ENCODE data around the gene DDHD1. TPM values are rescaled to one million over a fixed set of nuclear protein-coding genes. Genes with fewer than 3 reads are reported as not detected.
A peak's percentile ranks its signal among the peaks of the same experiment; 100 is the strongest.
"Not testable (repeated sequence)": the region's sequence is repeated elsewhere in the genome, so short reads cannot be mapped to it uniquely, and the experiment has no call there.

DDHD1 gene
- total and polyA plus RNA-seq, 2 experiments from 2014 or later = 10.5 to 15.8 TPM

DNA sequence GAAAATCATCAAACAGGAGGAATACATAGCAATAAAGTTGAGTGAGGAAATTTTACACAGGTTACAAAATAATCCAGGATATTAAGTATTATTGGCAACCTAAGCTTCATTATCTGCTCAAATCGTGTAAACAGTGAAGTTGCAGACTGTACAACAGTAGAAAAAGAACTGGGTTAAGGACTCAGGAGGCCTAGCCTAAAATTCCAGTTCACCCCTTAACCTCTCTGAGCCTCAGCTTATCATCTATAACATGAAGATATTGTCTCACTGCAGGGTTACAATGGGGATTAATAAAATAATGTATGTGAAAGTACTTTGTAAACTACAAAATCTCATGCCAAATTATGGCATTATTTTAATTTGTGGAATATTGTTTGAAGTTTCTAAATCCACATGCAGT lies 26.0 kb downstream of the DDHD1 start:
- H3K9me3 ChIP-seq (ENCODE audit: low read depth) = no peaks in the 10 kb centered on the region
- H3K4me2 ChIP-seq (ENCODE audit: unreplicated experiment) = peak overlapping the region; percentile 85
- no peak for DNase-seq
- H3K4me1 ChIP-seq (ENCODE audit: insufficient read depth) = peaks cover 28% of the 10 kb centered on the region
- no peaks in the 10 kb centered on the region for H3K9me2 ChIP-seq (ENCODE audit: insufficient read depth)
- peaks cover 74% of the 10 kb centered on the region for H3K79me2 ChIP-seq (ENCODE audit: insufficient read depth)
- H3K4me3 ChIP-seq = peak overlapping the region; percentile 66
- TF ChIP-seq EZH2phosphoT487 (IDR thresholded peaks at IDR 0.05; ENCODE audit: insufficient read depth, low read depth) (no peak), EZH2 (IDR thresholded peaks at IDR 0.05; ENCODE audit: insufficient read depth, poor library complexity, severe bottlenecking) (no peak)
- in situ Hi-C loops (cut with MboI) = no loop called here
- no peaks in the 10 kb centered on the region for H3K27me3 ChIP-seq (replicated peaks; ENCODE audit: insufficient read depth)
- peak overlapping the region; percentile 78 for H3K9ac ChIP-seq
- peak overlapping the region; percentile 40 for H3K27ac ChIP-seq
- no peaks in the 10 kb centered on the region for H3K36me3 ChIP-seq (ENCODE audit: low read depth)
- peak overlapping the region; percentile 80 for H2AFZ ChIP-seq
- 0 out of 2 replicates have a peak, but pooled peaks cover 3% of the 10 kb centered on the region for H4K20me1 ChIP-seq (ENCODE audit: insufficient read depth)
- 10 to 13% methylated on average over 1 of the region's 1 CpG for WGBS, 2 experiments (ENCODE audit: low coverage in 1 of 2, low lambda C conversion rate in 2 of 2, missing lambda C conversion rate in 2 of 2)
- H3F3A ChIP-seq (ENCODE audit: insufficient read depth) = 0 out of 2 replicates have a peak, but pooled peaks cover 4% of the 10 kb centered on the region

DNA sequence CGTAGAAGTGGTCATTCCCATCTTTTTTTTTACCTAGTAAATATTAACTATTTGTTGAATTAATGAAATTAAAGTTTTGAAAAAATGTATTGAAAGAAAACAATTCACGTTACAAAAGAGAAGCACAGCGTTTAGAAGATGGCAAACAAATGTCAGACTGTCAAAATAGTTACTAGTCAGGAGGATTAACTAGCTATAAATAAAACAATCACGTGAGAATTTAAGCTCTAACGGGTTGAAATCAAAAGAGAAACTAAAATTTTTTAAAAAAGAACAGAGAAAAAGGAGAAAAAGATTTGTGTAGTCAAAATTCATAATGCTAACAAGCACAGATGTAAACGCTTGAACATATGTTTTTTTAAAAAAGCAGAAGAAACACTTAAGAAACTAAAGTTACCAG lies 26.4 kb downstream of the DDHD1 start:
- 0 out of 2 replicates have a peak, but pooled peaks cover 4% of the 10 kb centered on the region for H3F3A ChIP-seq (ENCODE audit: insufficient read depth)
- H3K79me2 ChIP-seq (ENCODE audit: insufficient read depth) = peaks cover 77% of the 10 kb centered on the region
- peaks cover 28% of the 10 kb centered on the region for H3K4me1 ChIP-seq (ENCODE audit: insufficient read depth)
- H3K9me2 ChIP-seq (ENCODE audit: insufficient read depth) = no peaks in the 10 kb centered on the region
- no peaks in the 10 kb centered on the region for H3K9me3 ChIP-seq (ENCODE audit: low read depth)
- peak overlapping the region; percentile 66 for H3K4me3 ChIP-seq
- no peaks in the 10 kb centered on the region for H3K36me3 ChIP-seq (ENCODE audit: low read depth)
- peak overlapping the region; percentile 40 for H3K27ac ChIP-seq
- H3K4me2 ChIP-seq (ENCODE audit: unreplicated experiment) = peak overlapping the region; percentile 85
- 4 to 6% methylated on average over 6 of the region's 6 CpGs for WGBS, 2 experiments (ENCODE audit: low coverage in 1 of 2, low lambda C conversion rate in 2 of 2, missing lambda C conversion rate in 2 of 2)
- peak overlapping the region; percentile 80 for H2AFZ ChIP-seq
- H3K27me3 ChIP-seq (replicated peaks; ENCODE audit: insufficient read depth) = no peaks in the 10 kb centered on the region
- DNase-seq = peak; percentile 39
- no peak for TF ChIP-seq EZH2phosphoT487 (IDR thresholded peaks at IDR 0.05; ENCODE audit: insufficient read depth, low read depth)
- 0 out of 2 replicates have a peak, but pooled peaks cover 3% of the 10 kb centered on the region for H4K20me1 ChIP-seq (ENCODE audit: insufficient read depth)
- in situ Hi-C loops (cut with MboI) = no loop called here
- peak overlapping the region; percentile 78 for H3K9ac ChIP-seq

DNA sequence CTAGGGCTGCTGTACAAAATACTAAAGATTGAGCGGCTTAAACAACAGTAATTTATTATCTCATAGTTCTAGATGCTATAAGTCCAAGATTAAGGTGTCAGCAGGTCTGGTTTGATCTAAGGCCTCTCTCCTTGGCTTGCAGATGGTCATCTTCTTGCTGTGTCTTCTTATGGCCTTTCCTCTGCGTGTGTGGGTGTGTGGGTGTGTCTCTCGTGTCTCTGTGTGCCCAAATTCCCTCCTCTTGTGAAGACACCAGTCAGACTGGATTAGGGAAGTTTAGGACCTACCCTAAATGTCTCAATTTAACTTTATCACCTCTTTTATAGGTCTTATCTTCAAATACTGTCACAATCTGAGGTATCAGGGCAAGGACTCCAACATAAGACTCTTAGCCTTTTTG lies 28.3 kb downstream of the DDHD1 start:
- Histone ChIP-seq H3K4me1 (ENCODE audit: insufficient read depth) (peaks cover 19% of the 10 kb centered on the region), H3K4me3 (no peak overlapping the region), H2AFZ (no peak overlapping the region), H3K9me2 (ENCODE audit: insufficient read depth) (no peaks in the 10 kb centered on the region), H3K4me2 (ENCODE audit: unreplicated experiment) (no peak overlapping the region), H3K9ac (no peak overlapping the region), H3K36me3 (ENCODE audit: low read depth) (no peaks in the 10 kb centered on the region), H3K9me3 (ENCODE audit: low read depth) (no peaks in the 10 kb centered on the region), H3K27me3 (replicated peaks; ENCODE audit: insufficient read depth) (no peaks in the 10 kb centered on the region), H3F3A (ENCODE audit: insufficient read depth) (no peaks in the 10 kb centered on the region), H3K79me2 (ENCODE audit: insufficient read depth) (peaks cover 87% of the 10 kb centered on the region), H4K20me1 (ENCODE audit: insufficient read depth) (no peaks in the 10 kb centered on the region), H3K27ac (no peak overlapping the region)
- in situ Hi-C loops (cut with MboI) = no loop called here
- DNase-seq = peak; percentile 44
- 29 to 35% methylated on average over 3 of the region's 3 CpGs for WGBS, 2 experiments (ENCODE audit: low coverage in 1 of 2, low lambda C conversion rate in 2 of 2, missing lambda C conversion rate in 2 of 2)
- TF ChIP-seq EZH2phosphoT487 (IDR thresholded peaks at IDR 0.05; ENCODE audit: insufficient read depth, low read depth) = no peak
- TF ChIP-seq EZH2 (IDR thresholded peaks at IDR 0.05; ENCODE audit: insufficient read depth, poor library complexity, severe bottlenecking) = no peak

DNA sequence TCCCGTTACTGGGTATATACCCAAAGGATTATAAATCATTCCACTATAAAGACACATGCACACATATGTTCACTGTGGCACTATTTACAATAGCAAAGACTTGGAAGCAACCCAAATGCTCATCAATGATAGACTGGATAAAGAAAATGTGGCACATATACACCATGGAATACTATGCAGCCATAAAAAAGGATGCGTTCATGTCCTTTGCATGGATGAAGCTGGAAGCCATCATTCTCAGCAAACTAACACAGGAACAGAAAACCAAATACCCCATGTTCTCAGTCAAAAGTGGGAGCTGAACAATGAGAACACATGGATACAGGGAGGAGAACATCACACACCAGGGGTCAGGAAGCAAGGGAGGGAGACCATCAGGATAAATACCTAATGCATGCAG lies 31.7 kb downstream of the DDHD1 start:
- H3K4me2 ChIP-seq (ENCODE audit: unreplicated experiment); H3K27ac ChIP-seq; H3K9me2 ChIP-seq (ENCODE audit: insufficient read depth); H3K27me3 ChIP-seq (replicated peaks; ENCODE audit: insufficient read depth); H3K9ac ChIP-seq; H3K4me3 ChIP-seq; H3K36me3 ChIP-seq (ENCODE audit: low read depth); DNase-seq; H2AFZ ChIP-seq; H4K20me1 ChIP-seq (ENCODE audit: insufficient read depth); H3K9me3 ChIP-seq (ENCODE audit: low read depth); in situ Hi-C loops (cut with MboI); H3F3A ChIP-seq (ENCODE audit: insufficient read depth): not testable (repeated sequence)
- Histone ChIP-seq H3K79me2 (ENCODE audit: insufficient read depth) (peaks cover 88% of the 10 kb centered on the region), H3K4me1 (ENCODE audit: insufficient read depth) (peaks cover 10% of the 10 kb centered on the region)
- WGBS, 2 experiments (ENCODE audit: low coverage in 1 of 2, low lambda C conversion rate in 2 of 2, missing lambda C conversion rate in 2 of 2) = 100% methylated on average over 2 of the region's 2 CpGs

DNA sequence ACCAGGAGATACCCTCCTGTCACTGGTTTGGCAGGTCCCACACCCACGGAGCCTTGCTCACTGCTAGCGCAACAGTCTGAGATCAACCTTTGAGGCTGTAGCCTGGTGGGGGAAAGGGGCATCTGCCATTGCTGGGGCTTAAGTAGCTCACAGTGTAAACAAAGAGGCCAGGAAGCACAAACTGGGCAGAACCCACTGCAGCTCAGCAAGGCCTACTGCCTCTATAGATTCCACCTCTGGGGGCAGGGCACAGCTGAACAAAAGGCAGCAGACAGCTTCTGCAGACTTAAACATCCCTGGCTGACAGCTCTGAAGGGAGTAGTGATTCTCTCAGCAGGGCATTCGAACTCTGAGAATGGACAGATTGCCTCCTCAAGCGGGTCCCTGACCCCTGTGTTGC lies 35.6 kb downstream of the DDHD1 start:
- H3K9ac ChIP-seq; H3K36me3 ChIP-seq (ENCODE audit: low read depth); H3K4me1 ChIP-seq (ENCODE audit: insufficient read depth); in situ Hi-C loops (cut with MboI); H3K27ac ChIP-seq; H3K9me2 ChIP-seq (ENCODE audit: insufficient read depth); H3K9me3 ChIP-seq (ENCODE audit: low read depth); DNase-seq; H3K27me3 ChIP-seq (replicated peaks; ENCODE audit: insufficient read depth); H3K4me2 ChIP-seq (ENCODE audit: unreplicated experiment); H4K20me1 ChIP-seq (ENCODE audit: insufficient read depth); H3K4me3 ChIP-seq; H3F3A ChIP-seq (ENCODE audit: insufficient read depth); H2AFZ ChIP-seq: not testable (repeated sequence)
- H3K79me2 ChIP-seq (ENCODE audit: insufficient read depth) = peaks cover 94% of the 10 kb centered on the region
- WGBS, 2 experiments (ENCODE audit: low coverage in 1 of 2, low lambda C conversion rate in 2 of 2, missing lambda C conversion rate in 2 of 2) = 91 to 97% methylated on average over 4 of the region's 4 CpGs

All from GM23248 (cell line).